Measurements from ENCODE around the gene GADD45A.

GRCh38 chr1:67724928-67725560 is 40.0 kb downstream of the GADD45A start:
- TF ChIP-seq REST (IDR thresholded peaks at IDR 0.05; ENCODE audit: low read depth), result no peak
- TF ChIP-seq EP300 (IDR thresholded peaks at IDR 0.05; ENCODE audit: borderline replicate concordance), result no peak
- no peak for TF ChIP-seq TAF1 (IDR thresholded peaks at IDR 0.05; ENCODE audit: low read depth)
- no peak for TF ChIP-seq RAD21 (IDR thresholded peaks at IDR 0.05; ENCODE audit: low read depth)
- TF ChIP-seq YY1 (IDR thresholded peaks at IDR 0.05; ENCODE audit: low read depth), result no peak
- TF ChIP-seq CEBPB (IDR thresholded peaks at IDR 0.05), result no peak
- TF ChIP-seq MAX (IDR thresholded peaks at IDR 0.05), result no peak
- TF ChIP-seq USF1 (IDR thresholded peaks at IDR 0.05), result no peak
- peak; percentile 59 for TF ChIP-seq NFIC (IDR thresholded peaks at IDR 0.05)
- TF ChIP-seq CREB1 (IDR thresholded peaks at IDR 0.05; ENCODE audit: low read depth), result no peak

Data from Ishikawa (cell line).